Measurements from ENCODE around the gene PAX1. TPM values are rescaled to one million over a fixed set of nuclear protein-coding genes. Genes with fewer than 3 reads are reported as not detected.

The PAX1 gene
- total RNA-seq, 1 donor from 2014 or later = not detected

DNA sequence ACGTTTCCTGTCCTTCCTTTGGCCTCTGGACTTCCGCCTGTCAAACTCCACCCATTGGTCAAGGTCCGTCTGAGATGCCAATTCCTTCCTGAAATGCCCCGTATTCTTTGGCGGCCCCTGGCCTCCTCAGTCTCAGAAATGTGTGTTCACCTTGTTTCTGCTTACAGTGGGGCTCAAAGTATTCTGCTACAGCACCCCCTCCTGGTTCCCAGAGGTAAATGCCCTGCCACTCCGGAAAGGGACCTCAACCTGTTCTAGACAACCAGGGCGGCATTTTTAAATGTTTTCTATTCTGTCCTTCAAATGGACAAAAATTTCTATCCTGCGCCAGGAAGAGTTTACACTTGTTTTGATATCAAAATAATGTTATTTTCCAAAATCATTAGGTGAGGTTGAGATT is 12.1 kb upstream of the PAX1 start:
- H3K4me1 Mint-ChIP-seq (ENCODE audit: unreplicated experiment) = peaks cover 5% of the 10 kb centered on the region
- DNase-seq (ENCODE audit: low spot score) = no peak

DNA sequence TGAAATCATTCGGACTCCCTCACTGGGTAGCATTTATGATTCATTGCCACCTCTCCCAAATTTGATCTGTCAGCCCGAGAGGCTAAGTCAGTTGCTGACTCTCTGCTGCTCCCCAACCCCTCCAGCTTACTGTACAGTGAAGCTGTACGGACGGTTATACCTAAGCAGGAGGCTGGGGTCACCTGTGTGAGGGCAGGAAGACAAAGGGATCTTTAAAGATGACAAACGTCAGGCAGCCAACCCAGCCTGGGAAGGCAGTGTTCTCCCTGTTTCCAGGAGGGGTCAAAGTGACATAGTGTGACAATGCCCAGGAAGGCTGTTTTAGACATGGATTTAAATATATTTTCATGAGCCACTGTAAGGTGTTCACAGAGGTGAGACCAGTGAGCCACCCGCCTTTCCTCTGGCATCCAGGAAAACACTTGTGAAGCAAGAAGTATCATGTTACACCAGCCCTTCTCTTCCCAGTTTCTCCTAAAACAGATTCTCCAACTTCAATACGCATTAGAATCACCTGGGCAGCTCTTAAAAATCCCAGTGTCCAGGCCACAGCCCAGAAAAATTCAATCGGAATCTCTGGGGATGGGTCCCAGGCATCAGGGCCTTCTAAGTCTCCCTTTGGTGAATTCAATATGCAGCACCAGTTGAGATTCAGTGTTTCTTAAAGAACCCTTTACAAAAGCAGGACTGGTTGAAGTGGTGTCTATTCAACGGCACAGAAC is 6.8 kb upstream of the PAX1 start:
- Mint-ChIP-seq H3K36me3 (ENCODE audit: low read depth, unreplicated experiment) (no peaks in the 10 kb centered on the region), H3K27ac (ENCODE audit: unreplicated experiment) (no peak overlapping the region), H3K4me1 (ENCODE audit: unreplicated experiment) (peaks cover 14% of the 10 kb centered on the region), H3K4me3 (ENCODE audit: unreplicated experiment) (no peak overlapping the region), H3K27me3 (ENCODE audit: unreplicated experiment) (peaks cover 40% of the 10 kb centered on the region), H3K9me3 (ENCODE audit: unreplicated experiment) (no peaks in the 10 kb centered on the region)
- DNase-seq (ENCODE audit: low spot score) = no peak
- TF ChIP-seq, protein P1, sequence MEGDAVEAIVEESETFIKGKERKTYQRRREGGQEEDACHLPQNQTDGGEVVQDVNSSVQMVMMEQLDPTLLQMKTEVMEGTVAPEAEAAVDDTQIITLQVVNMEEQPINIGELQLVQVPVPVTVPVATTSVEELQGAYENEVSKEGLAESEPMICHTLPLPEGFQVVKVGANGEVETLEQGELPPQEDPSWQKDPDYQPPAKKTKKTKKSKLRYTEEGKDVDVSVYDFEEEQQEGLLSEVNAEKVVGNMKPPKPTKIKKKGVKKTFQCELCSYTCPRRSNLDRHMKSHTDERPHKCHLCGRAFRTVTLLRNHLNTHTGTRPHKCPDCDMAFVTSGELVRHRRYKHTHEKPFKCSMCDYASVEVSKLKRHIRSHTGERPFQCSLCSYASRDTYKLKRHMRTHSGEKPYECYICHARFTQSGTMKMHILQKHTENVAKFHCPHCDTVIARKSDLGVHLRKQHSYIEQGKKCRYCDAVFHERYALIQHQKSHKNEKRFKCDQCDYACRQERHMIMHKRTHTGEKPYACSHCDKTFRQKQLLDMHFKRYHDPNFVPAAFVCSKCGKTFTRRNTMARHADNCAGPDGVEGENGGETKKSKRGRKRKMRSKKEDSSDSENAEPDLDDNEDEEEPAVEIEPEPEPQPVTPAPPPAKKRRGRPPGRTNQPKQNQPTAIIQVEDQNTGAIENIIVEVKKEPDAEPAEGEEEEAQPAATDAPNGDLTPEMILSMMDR (IDR thresholded peaks at IDR 0.05; ENCODE audit: unreplicated experiment) = no peak

More for the DNA sequence above, 12.1 kb upstream of the PAX1 start:
- Mint-ChIP-seq H3K27me3 (ENCODE audit: unreplicated experiment) (peaks cover 20% of the 10 kb centered on the region), H3K27ac (ENCODE audit: unreplicated experiment) (no peak overlapping the region), H3K4me3 (ENCODE audit: unreplicated experiment) (no peak overlapping the region), H3K36me3 (ENCODE audit: low read depth, unreplicated experiment) (no peaks in the 10 kb centered on the region), H3K9me3 (ENCODE audit: unreplicated experiment) (no peaks in the 10 kb centered on the region)
- TF ChIP-seq, protein P1 (IDR thresholded peaks at IDR 0.05; ENCODE audit: unreplicated experiment) = peak; percentile 62

DNA sequence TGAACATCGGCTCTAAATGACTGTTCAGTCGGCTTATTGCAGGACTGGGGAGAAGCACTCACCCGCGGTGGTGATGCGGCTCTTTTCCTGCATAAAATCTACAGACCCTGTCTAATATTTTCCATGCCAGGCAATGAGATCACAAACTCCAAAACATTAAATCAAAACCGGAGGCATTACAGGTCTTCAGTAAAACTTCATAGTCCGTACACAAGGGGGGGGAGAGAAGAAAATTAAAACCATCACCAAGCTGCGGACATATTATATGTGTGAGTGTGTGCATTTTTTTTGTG is 6.3 kb upstream of the PAX1 start:
- DNase-seq (ENCODE audit: low spot score) = no peak
- H3K36me3 Mint-ChIP-seq (ENCODE audit: low read depth, unreplicated experiment) = no peaks in the 10 kb centered on the region
- H3K9me3 Mint-ChIP-seq (ENCODE audit: unreplicated experiment) = no peaks in the 10 kb centered on the region
- H3K27me3 Mint-ChIP-seq (ENCODE audit: unreplicated experiment) = peaks cover 41% of the 10 kb centered on the region
- no peak overlapping the region for H3K4me3 Mint-ChIP-seq (ENCODE audit: unreplicated experiment)
- H3K27ac Mint-ChIP-seq (ENCODE audit: unreplicated experiment) = no peak overlapping the region
- H3K4me1 Mint-ChIP-seq (ENCODE audit: unreplicated experiment) = peaks cover 17% of the 10 kb centered on the region
- TF ChIP-seq, protein P1 (IDR thresholded peaks at IDR 0.05; ENCODE audit: unreplicated experiment) = no peak

DNA sequence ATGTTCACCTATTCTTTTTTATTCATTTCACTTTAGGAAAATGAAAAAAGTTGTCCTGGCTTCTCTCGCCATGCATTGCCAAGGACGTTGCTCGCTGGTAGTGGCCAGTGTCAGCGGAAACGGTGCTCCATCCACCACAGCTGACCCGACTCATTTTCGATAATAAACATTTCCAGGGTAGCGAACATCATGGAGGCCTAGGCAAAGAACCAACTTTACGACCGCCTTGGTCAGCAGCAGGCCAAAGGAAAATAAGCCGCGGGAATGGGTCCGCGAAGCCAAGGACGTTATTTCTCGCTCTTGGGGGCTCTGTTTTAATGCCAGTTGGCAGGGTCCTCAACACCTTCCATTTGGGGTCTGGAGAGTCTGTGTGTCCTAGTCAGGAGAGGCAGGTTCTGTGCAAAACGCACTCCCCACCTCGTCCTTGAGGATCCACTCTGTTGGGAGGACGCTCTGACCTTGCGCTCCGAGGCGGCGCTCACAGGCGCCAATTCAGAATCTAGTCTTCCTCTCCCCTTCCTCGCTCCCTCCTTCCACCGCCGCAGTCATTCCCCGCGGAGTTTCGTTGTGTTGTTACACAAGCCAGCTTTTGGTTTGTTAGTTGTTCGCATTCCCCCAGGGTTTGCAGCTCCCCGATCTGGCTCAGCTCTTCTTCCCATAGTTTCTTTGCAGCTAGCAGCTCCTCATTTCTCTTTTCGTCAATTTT is 4.1 kb upstream of the PAX1 start:
- H3K9me3 Mint-ChIP-seq (ENCODE audit: unreplicated experiment) = no peaks in the 10 kb centered on the region
- DNase-seq (ENCODE audit: low spot score) = no peak
- no peak overlapping the region for H3K4me3 Mint-ChIP-seq (ENCODE audit: unreplicated experiment)
- peaks cover 46% of the 10 kb centered on the region for H3K27me3 Mint-ChIP-seq (ENCODE audit: unreplicated experiment)
- no peaks in the 10 kb centered on the region for H3K36me3 Mint-ChIP-seq (ENCODE audit: low read depth, unreplicated experiment)
- peaks cover 25% of the 10 kb centered on the region for H3K4me1 Mint-ChIP-seq (ENCODE audit: unreplicated experiment)
- TF ChIP-seq, protein P1 (IDR thresholded peaks at IDR 0.05; ENCODE audit: unreplicated experiment) = no peak
- H3K27ac Mint-ChIP-seq (ENCODE audit: unreplicated experiment) = no peak overlapping the region

DNA sequence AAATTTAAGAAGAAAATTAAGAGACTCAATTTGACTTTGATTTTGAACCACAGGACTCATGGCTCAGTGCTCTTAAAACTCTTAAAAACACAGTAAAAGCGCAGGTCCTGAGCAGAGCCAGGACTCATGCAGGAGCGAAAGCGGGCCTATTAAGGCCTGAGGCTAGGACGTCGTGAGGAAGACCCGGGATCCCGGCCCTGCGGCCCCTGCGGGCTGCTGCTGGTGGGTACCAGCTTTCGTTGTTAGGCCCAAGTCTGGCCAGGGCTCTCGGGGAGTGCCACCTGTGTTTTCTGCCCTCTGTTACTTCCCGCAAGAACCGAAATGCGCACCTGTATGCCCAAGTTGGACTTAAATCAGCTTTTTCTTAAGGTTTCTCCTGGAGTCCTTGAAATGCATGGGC is 3.4 kb upstream of the PAX1 start:
- peaks cover 25% of the 10 kb centered on the region for H3K4me1 Mint-ChIP-seq (ENCODE audit: unreplicated experiment)
- no peak for DNase-seq (ENCODE audit: low spot score)
- no peak overlapping the region for H3K4me3 Mint-ChIP-seq (ENCODE audit: unreplicated experiment)
- H3K27me3 Mint-ChIP-seq (ENCODE audit: unreplicated experiment) = peaks cover 40% of the 10 kb centered on the region
- no peak overlapping the region for H3K27ac Mint-ChIP-seq (ENCODE audit: unreplicated experiment)
- H3K9me3 Mint-ChIP-seq (ENCODE audit: unreplicated experiment) = no peaks in the 10 kb centered on the region
- H3K36me3 Mint-ChIP-seq (ENCODE audit: low read depth, unreplicated experiment) = no peaks in the 10 kb centered on the region
- TF ChIP-seq, protein P1 (IDR thresholded peaks at IDR 0.05; ENCODE audit: unreplicated experiment) = no peak
